ENCODE measurements around the gene ZNF423. TPM values are rescaled to one million over a fixed set of nuclear protein-coding genes. Genes with fewer than 3 reads are reported as not detected.

Gene ZNF423
- total RNA-seq, 1 donor from 2014 or later: 3.9 TPM

- DNase-seq (ENCODE audit: low read depth in 2 of 2): no peak
Observed at GRCh38 chr16:49670627-49671026, 185.3 kb downstream of the ZNF423 start.

GRCh38 chr16:49665482-49666230 lies 190.3 kb downstream of the ZNF423 start:
- no peak for DNase-seq (ENCODE audit: low read depth in 2 of 2)

DNA sequence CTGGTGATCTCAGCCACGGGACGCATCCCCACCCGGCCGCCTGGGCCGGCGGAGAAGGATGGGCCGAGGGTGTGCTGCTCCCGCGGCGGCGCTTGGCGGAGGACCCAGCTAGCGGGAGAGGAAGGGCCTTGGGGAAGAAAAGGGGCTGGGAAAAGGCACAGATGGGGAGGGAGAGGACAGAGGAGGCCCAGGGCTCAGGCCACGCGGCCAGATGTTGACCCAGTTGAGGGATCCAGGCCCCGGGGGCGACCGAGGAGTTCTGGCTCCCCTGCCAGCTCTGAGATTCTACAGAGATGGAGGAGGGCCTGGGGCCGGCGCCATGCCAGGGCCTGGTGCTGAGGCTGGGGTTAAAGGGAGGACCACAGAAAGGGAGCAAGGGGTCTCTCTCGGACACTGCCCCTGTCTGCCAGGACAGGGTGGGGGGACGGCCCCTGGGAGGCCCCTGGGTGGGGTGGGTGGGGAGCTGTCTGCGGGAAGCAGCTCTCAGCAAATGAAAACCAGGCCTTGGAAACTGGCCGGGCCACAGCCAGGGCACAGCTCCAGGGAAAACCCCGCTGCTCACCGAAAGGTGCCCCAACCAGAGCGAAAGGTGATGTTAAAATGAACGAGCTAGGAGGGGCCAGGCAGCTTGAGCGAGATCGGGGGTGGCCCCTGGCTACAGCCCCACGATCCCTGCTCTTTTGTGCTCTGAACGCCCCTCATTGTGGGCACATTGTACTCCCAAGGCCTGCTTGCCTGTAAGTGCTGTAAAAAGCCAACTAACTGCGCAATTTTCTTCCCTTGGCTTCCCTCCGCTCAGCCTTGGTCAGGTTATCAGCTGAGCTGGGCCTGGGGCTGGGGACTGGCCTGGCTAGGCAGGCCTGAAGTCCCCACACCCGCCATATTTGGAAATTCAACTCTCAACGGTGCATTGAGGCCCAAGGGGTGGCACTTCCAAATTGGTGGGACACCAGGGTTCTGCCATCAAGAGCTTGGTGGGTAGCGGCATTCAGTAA lies 191.4 kb downstream of the ZNF423 start:
- no peak for DNase-seq (ENCODE audit: low read depth in 2 of 2)

DNA sequence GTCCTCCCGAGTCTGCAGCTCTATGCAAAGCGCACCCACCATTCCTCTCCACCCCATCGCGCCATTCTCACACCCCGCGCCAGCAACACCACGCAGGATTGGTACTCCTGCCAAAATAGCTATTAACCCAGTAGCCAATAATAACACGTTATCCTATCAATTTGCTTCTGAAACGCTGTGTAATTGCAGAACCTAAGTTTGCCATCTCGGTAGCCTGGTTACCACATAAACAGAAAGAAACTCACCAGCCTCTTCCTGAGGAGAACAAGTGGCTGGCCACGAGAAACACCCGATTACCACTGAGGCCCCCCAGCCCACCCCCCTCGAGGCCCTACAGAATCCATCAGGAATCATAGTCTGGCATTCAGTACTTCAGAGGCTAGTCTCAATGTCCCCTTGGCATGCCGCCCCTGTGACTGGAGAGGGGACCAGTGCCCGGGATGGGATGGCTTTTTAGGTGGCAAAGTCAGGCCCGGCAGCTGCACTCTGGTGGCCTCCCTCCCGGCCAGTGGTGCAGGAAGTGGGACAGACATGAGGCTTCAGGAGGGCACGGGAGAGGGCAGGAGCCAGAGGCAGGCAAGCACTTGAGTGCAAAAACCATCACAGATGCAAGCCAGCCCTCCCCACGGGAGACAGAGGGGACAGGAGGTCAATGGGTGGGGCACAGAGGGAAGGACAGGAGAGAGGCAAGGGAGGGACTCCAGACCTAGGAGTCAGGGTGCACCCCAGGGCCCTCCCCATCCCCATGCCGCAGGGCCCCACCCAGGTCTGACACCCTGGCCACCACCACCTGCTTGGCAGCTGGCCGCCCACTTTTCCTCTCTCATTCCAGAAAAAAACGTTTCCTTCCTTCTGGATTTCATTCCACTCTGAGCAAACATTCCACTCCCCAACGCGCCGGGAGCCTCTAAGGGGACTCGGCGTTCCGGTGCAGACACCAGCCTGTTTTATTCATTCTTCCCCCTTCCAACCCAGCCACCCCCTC lies 192.5 kb downstream of the ZNF423 start:
- DNase-seq (ENCODE audit: low read depth in 2 of 2): peak; percentile 14 to 17

GRCh38 chr16:49662569-49662968 lies 193.3 kb downstream of the ZNF423 start:
- DNase-seq (ENCODE audit: low read depth in 2 of 2): no peak

GRCh38 chr16:49661465-49662187 lies 194.3 kb downstream of the ZNF423 start:
- DNase-seq (ENCODE audit: low read depth in 2 of 2): no peak

GRCh38 chr16:49660626-49661025 lies 195.3 kb downstream of the ZNF423 start:
- DNase-seq (ENCODE audit: low read depth in 2 of 2): no peak

GRCh38 chr16:49659356-49659755 lies 196.6 kb downstream of the ZNF423 start:
- DNase-seq (ENCODE audit: low read depth in 2 of 2): no peak

DNA sequence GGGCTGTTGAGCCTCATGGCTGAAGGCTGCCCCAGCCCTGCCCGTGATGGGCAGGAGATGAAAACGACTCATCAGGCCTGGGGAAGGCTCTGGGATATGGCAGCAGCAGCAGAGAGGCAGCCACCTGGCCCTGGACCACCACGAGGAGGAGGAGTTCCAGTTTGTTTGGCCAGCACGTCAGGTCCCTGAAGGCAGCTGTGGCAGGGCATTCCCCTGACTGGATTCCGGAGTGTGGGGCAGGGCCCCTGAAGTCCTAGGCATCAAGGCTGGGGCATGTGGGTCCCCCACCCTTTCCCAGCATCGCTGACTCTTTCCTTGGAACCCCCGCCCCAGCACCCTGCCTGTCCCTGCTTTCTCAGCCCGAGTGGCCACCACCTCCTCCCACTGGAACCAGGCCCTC lies 197.4 kb downstream of the ZNF423 start:
- DNase-seq (ENCODE audit: low read depth in 2 of 2): no peak

DNA sequence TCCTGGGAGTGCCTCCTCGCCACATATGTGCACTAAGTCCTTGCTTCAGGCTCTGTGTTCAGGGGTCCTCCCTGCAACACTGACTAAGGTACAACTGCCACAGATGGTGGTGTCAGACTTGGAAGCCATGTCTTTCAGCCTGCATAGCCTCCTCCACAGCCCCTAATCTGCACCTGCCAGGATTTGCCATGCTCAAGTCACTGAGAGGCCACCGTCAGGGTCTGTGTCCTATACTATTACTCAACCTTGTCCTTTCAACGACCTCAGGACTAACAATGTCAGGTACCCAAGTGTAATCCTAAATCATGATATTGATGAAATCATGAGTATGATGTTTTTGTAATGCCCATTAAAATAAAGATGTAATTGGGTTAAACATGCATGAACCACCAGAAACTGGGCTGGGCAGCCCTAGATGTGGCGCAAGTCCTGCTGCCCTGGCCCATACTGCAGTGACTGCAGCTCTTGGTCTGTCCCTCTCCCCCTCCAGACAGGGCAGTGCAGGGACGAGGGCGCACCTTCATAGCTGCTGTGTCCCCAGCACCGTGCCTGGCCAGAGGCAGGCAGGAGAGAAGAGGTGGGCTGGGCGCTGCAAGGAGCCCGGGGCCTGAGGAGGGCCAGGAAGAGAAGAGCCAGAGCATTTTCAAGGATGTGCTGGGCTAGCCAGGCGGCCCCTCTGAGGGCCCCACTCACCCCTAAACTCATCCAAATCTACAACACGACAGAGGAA lies 198.0 kb downstream of the ZNF423 start:
- DNase-seq (ENCODE audit: low read depth in 2 of 2): no peak

DNA sequence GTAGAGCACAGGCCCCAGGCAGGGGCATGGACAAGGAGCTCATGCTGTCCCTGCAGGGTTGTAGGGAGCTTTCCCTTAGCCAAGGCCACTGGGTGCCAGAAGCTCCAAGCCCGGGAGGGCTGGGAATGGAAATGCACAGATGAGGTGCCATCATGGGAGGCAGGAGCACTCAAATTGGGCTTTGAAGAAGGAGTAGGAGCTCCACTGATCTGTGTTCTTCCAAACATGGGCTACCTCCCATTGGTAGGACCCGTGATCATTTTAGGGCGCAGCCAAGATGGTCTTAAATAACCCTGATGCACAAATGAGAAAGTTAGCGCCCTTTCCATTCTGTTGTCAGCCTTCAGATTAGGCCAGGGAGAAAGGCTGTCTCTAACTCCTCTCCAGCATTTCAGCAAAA lies 201.5 kb downstream of the ZNF423 start:
- DNase-seq (ENCODE audit: low read depth in 2 of 2): no peak

DNA sequence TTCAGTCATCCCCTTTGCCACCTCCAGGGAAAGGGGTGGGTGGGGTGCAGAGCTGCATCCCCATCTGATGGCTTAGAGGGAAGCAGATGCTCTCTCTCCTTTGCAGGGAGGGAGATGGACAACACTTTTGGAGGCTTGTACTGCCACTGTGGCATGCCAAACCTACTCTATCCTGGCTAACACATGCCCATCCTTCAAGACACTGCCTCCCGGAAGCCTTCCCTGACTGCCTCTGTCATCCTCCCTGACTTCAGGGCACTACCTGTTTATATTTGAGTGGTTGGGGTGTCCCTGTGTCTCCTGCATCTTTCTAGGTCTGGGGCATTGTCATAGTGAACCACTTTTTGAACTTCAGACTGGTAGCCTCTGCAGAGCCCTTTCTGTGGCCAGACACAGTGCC lies 202.3 kb downstream of the ZNF423 start:
- DNase-seq (ENCODE audit: low read depth in 2 of 2): no peak

DNA sequence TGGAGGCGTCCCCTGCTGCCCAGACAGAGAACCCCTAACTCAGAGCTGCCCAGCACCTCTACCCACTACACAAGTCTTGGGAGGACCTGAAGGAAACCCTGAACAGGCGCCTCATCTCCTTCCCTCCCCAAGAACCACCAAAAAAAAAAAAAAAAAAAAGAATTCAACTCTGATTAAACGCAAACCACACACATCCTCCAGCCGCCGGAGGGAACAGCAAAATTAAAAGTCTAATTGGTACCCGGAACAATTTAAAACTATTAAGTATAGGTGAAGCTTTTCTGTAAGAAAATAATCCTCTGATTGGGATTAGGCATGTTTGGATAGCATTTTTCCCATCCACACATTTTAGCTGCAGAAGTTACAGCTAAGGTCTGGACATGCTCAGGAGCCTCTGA lies 202.7 kb downstream of the ZNF423 start:
- no peak for DNase-seq (ENCODE audit: low read depth in 2 of 2)

GRCh38 chr16:49652456-49653172 lies 203.3 kb downstream of the ZNF423 start:
- no peak for DNase-seq (ENCODE audit: low read depth in 2 of 2)

- DNase-seq (ENCODE audit: low read depth in 2 of 2): no peak
Observed at GRCh38 chr16:49651996-49652395, 203.9 kb downstream of the ZNF423 start.

- DNase-seq (ENCODE audit: low read depth in 2 of 2): no peak
Observed at GRCh38 chr16:49651226-49651625, 204.7 kb downstream of the ZNF423 start.

DNA sequence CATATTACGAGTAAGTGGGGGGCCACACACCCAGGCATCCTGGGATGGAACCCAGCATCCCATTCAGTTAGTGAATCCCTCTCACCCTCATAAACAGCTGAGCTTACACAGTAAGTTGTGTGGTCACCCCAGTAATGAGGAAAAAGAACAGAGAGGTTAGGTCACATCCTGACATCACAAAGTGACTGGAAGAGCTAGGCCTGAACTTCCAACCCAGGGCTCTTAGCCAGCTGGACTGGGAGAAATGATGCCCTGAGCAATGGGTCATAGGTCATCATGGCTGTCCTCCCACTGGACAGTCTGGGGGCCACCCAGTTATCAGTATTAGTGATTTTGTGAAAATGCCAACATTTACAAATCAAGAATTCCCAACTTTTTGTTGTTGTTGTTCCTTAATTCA lies 205.3 kb downstream of the ZNF423 start:
- no peak for DNase-seq (ENCODE audit: low read depth in 2 of 2)

- no peak for DNase-seq (ENCODE audit: low read depth in 2 of 2)
Observed at GRCh38 chr16:49649013-49649765, 206.7 kb downstream of the ZNF423 start.

DNA sequence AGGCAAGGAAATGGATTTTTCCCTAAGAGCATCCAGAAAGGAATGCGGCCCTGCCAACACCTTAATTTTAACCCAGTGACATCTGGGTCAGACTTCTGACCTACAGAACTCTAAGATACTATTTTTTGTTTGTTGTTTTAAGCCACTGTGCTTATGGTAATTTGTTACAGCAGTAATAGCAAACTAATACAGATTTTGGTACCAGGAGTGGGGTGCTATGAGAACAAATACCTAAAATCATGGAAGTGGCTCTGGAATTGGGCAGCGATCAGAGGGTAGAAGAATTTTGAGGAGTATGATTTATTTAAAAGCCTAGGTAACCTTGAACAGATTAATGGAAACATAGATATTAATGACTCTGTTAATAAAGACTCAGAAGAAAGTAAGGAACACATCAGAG lies 208.2 kb downstream of the ZNF423 start:
- DNase-seq (ENCODE audit: low read depth in 2 of 2): no peak
